HG02571 (cell line): Measurements from ENCODE around the gene NUP98.

ENCODE experiments used
- ATAC-seq: cut with Tn5 transposase; IDR thresholded peaks from one replicate; pipeline ENCODE4 v1.9.1; 2021; ENCODE audit warnings: mild to moderate bottlenecking, moderate library complexity; ENCODE audit not compliant: unreplicated experiment

The NUP98 gene

GRCh38 chr11:3738723-3739122 lies 58.6 kb downstream of the NUP98 start:
- ATAC-seq = no peak

- no peak for ATAC-seq
Observed at GRCh38 chr11:3738241-3738640, 59.1 kb downstream of the NUP98 start.

- no peak for ATAC-seq
Observed at GRCh38 chr11:3737386-3737933, 59.9 kb downstream of the NUP98 start.

GRCh38 chr11:3736816-3737215 lies 60.5 kb downstream of the NUP98 start:
- no peak for ATAC-seq

- no peak for ATAC-seq
Observed at GRCh38 chr11:3735827-3736226, 61.5 kb downstream of the NUP98 start.

GRCh38 chr11:3732671-3733436 lies 64.5 kb downstream of the NUP98 start:
- ATAC-seq = no peak

- no peak for ATAC-seq
Observed at GRCh38 chr11:3723014-3723708, 74.2 kb downstream of the NUP98 start.

GRCh38 chr11:3722100-3722499 lies 75.3 kb downstream of the NUP98 start:
- no peak for ATAC-seq

- no peak for ATAC-seq
Observed at GRCh38 chr11:3720997-3721396, 76.4 kb downstream of the NUP98 start.

GRCh38 chr11:3712274-3712673 lies 85.1 kb downstream of the NUP98 start:
- ATAC-seq = no peak

- no peak for ATAC-seq
Observed at GRCh38 chr11:3710485-3711259, 86.7 kb downstream of the NUP98 start.

- no peak for ATAC-seq
Observed at GRCh38 chr11:3709977-3710376, 87.4 kb downstream of the NUP98 start.

- ATAC-seq = no peak
Observed at GRCh38 chr11:3707176-3707575, 90.2 kb downstream of the NUP98 start.

GRCh38 chr11:3703383-3703782 lies 94.0 kb downstream of the NUP98 start:
- no peak for ATAC-seq

GRCh38 chr11:3700910-3701309 lies 96.4 kb downstream of the NUP98 start:
- ATAC-seq = no peak

GRCh38 chr11:3700410-3700809 lies 96.9 kb downstream of the NUP98 start:
- no peak for ATAC-seq

- ATAC-seq = no peak
Observed at GRCh38 chr11:3686751-3687150, 110.6 kb downstream of the NUP98 start.

GRCh38 chr11:3685923-3686322 lies 111.4 kb downstream of the NUP98 start:
- ATAC-seq = no peak

GRCh38 chr11:3684819-3685172 lies 112.6 kb downstream of the NUP98 start:
- no peak for ATAC-seq

GRCh38 chr11:3684129-3684818 lies 113.1 kb downstream of the NUP98 start:
- no peak for ATAC-seq

- ATAC-seq = no peak
Observed at GRCh38 chr11:3683039-3683438, 114.3 kb downstream of the NUP98 start.
